Measurements from ENCODE around the gene ATP2C1.

- no peak for TF ChIP-seq CTCF (IDR thresholded peaks at IDR 0.05 in 2 of 3, conservative IDR thresholded peaks at IDR 0.05 in 1 of 3; ENCODE audit: insufficient read depth in 2 of 3, low read depth in 1 of 3, low read length in 3 of 3)
- TF ChIP-seq CSDE1 (IDR thresholded peaks at IDR 0.05): no peak
- TF ChIP-seq USF2 (CRISPR knock-in tag; IDR thresholded peaks at IDR 0.05): no peak
- no peak for TF ChIP-seq FIP1L1 (IDR thresholded peaks at IDR 0.05; ENCODE audit: low read depth, low read length, poor library complexity, severe bottlenecking)
- TF ChIP-seq TAF1 (IDR thresholded peaks at IDR 0.05; ENCODE audit: control insufficient read depth, extremely low read depth, insufficient read depth, low read length, severe bottlenecking): peak; percentile 41
These were observed 132.7 kb downstream of the ATP2C1 start, which contains the start of the genes ASTE1 and NEK11 for GRCh38 chr3:131026321-131027151.
